SK-N-SH treated with all-trans-retinoic acid at 6 μM for 48 hours (cell line): ENCODE data around the gene HLA-G.

Experiments used
- ARNTL ChIP-seq: fragments of 450-650 bp; formaldehyde crosslinking; IDR thresholded peaks from 2 replicates; pipeline ENCODE4 v1.5.0; 2020; ENCODE audit warnings: low read depth, mild to moderate bottlenecking, moderate library complexity, borderline replicate concordance
- ZFP3 ChIP-seq: fragments of 250-450 bp; sonication (Bioruptor Pico); IDR thresholded peaks from 2 replicates; pipeline ENCODE4 v1.5.0; 2020; ENCODE audit warnings: mild to moderate bottlenecking, moderate library complexity
- ZNF70 ChIP-seq: fragments of 450-650 bp; formaldehyde crosslinking; IDR thresholded peaks from 2 replicates; pipeline ENCODE4 v1.5.0; 2020; ENCODE audit warnings: mild to moderate bottlenecking, moderate library complexity
- TF ChIP-seq, protein P1 (sequence below): fragments of 250-450 bp; sonication (Bioruptor Pico); IDR thresholded peaks from 2 replicates; pipeline ENCODE4 v1.8.0; 2020; ENCODE audit warnings: mild to moderate bottlenecking, moderate library complexity, borderline replicate concordance

- TF ChIP-seq, protein P1, sequence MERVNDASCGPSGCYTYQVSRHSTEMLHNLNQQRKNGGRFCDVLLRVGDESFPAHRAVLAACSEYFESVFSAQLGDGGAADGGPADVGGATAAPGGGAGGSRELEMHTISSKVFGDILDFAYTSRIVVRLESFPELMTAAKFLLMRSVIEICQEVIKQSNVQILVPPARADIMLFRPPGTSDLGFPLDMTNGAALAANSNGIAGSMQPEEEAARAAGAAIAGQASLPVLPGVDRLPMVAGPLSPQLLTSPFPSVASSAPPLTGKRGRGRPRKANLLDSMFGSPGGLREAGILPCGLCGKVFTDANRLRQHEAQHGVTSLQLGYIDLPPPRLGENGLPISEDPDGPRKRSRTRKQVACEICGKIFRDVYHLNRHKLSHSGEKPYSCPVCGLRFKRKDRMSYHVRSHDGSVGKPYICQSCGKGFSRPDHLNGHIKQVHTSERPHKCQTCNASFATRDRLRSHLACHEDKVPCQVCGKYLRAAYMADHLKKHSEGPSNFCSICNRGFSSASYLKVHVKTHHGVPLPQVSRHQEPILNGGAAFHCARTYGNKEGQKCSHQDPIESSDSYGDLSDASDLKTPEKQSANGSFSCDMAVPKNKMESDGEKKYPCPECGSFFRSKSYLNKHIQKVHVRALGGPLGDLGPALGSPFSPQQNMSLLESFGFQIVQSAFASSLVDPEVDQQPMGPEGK (CRISPR knock-in tag): no peak
- no peak for TF ChIP-seq ZFP3
- TF ChIP-seq ZNF70 (CRISPR knock-in tag): no peak
- no peak for TF ChIP-seq ARNTL (CRISPR knock-in tag)
Measured at GRCh38 chr6:29875257-29875656, 47.6 kb downstream of the HLA-G start.
